Superior temporal gyrus (tissue), 1 donor: ENCODE data around the gene STARD13.
A peak's percentile ranks its signal among the peaks of the same experiment; 100 is the strongest.

Source experiments
- DNase-seq: peaks from one replicate; pipeline ENCODE4 v3.0.0-alpha.2; 2016; ENCODE audit errors: extremely low spot score

The STARD13 gene

GRCh38 chr13:33285420-33286124 lies at the start of gene STARD13:
Gene STARD13 (minus strand): TSS chr13:33285755. CDS start chr13:33285638, 117 bp downstream.
- peak; percentile 99 for DNase-seq

- no peak for DNase-seq
Measured at GRCh38 chr13:33334831-33335230, 49.3 kb upstream of the STARD13 start.

GRCh38 chr13:33331962-33332361 lies 46.4 kb upstream of the STARD13 start:
- DNase-seq = no peak

- no peak for DNase-seq
Measured at GRCh38 chr13:33330483-33330882, 44.9 kb upstream of the STARD13 start.

GRCh38 chr13:33328701-33329100 lies 43.1 kb upstream of the STARD13 start:
- no peak for DNase-seq

GRCh38 chr13:33326723-33327122 lies 41.2 kb upstream of the STARD13 start:
- no peak for DNase-seq

GRCh38 chr13:33326246-33326645 lies 40.7 kb upstream of the STARD13 start:
- no peak for DNase-seq

- DNase-seq = no peak
Measured at GRCh38 chr13:33323801-33324510, 38.4 kb upstream of the STARD13 start.

- DNase-seq = no peak
Measured at GRCh38 chr13:33322965-33323668, 37.6 kb upstream of the STARD13 start.

GRCh38 chr13:33322543-33322809 lies 36.9 kb upstream of the STARD13 start:
- DNase-seq = peak; percentile 57

GRCh38 chr13:33321686-33322542 lies 36.4 kb upstream of the STARD13 start:
- peak; percentile 69 for DNase-seq

GRCh38 chr13:33319859-33320258 lies 34.3 kb upstream of the STARD13 start:
- no peak for DNase-seq

GRCh38 chr13:33318744-33319143 lies 33.2 kb upstream of the STARD13 start:
- DNase-seq = no peak

- DNase-seq = no peak
Measured at GRCh38 chr13:33318037-33318436, 32.5 kb upstream of the STARD13 start.

GRCh38 chr13:33316890-33317289 lies 31.3 kb upstream of the STARD13 start:
- DNase-seq = no peak

GRCh38 chr13:33313504-33313903 lies 27.9 kb upstream of the STARD13 start:
- DNase-seq = no peak

- DNase-seq = no peak
Measured at GRCh38 chr13:33312861-33313212, 27.3 kb upstream of the STARD13 start.

- DNase-seq = peak; percentile 86
Measured at GRCh38 chr13:33312150-33312860, 26.8 kb upstream of the STARD13 start.

GRCh38 chr13:33311040-33311439 lies 25.5 kb upstream of the STARD13 start:
- DNase-seq = no peak

GRCh38 chr13:33310245-33311038 lies 24.9 kb upstream of the STARD13 start:
- no peak for DNase-seq

- no peak for DNase-seq
Measured at GRCh38 chr13:33308863-33309262, 23.3 kb upstream of the STARD13 start.
